ENCODE measurements around the gene DEFB112.

DEFB112 gene

GRCh38 chr6:50003139-50003538 lies 46.6 kb downstream of the DEFB112 start:
- no peak for DNase-seq (ENCODE audit: low read depth in 2 of 2, low spot score in 1 of 2)

GRCh38 chr6:49995278-49995677 lies 54.5 kb downstream of the DEFB112 start:
- DNase-seq (ENCODE audit: low read depth in 2 of 2, low spot score in 1 of 2), result no peak

Data from stimulated activated CD8-positive, alpha-beta memory T cell treated with anti-CD3 and anti-CD28 coated beads, Interleukin-4, amount 100 ng/mL, for 1 hour (primary cell).